DND-41 (cell line): ENCODE measurements around the gene EMILIN2.

Source experiments
- CTCF ChIP-seq: IDR thresholded peaks from 2 replicates; pipeline ENCODE4 v1.5.1; 2012; ENCODE audit warnings: borderline replicate concordance, low read length, moderate library complexity, mild to moderate bottlenecking; ENCODE audit not compliant: poor library complexity, severe bottlenecking; ENCODE audit errors: extremely low read depth
- EZH2 ChIP-seq: IDR thresholded peaks from 3 replicates; pipeline ENCODE4 v1.6.1; 2012; ENCODE audit warnings: borderline replicate concordance, low read depth, mild to moderate bottlenecking, moderate library complexity, low read length, inconsistent platforms; ENCODE audit not compliant: severe bottlenecking

- TF ChIP-seq CTCF: no peak
- TF ChIP-seq EZH2: no peak
These were observed 92.5 kb downstream of the EMILIN2 start for GRCh38 chr18:2939317-2939716.
